Right lung (tissue), 5 donors: Measurements from ENCODE around the gene EID3. TPM values are rescaled to one million over a fixed set of nuclear protein-coding genes. Genes with fewer than 3 reads are reported as not detected.

Source experiments
- DNase-seq, 2 donors: peaks; one replicate each; pipeline ENCODE4 v3.0.0-alpha.2; 2013
- polyA plus RNA-seq, 5 donors: library from polyadenylated mRNA; unstranded; fragments of 120-200 nt; gene quantifications; one replicate each; pipeline versions ENCODE4 v1.2.1 to v1.2.3, GENCODE V29; 2013; ENCODE audit warnings: inconsistent platforms in 1 of 5, low replicate concordance in 1 of 5; ENCODE audit not compliant: insufficient read length in 5 of 5, insufficient read depth in 1 of 5

EID3 gene
- polyA plus RNA-seq, 5 donors = 6.0 to 6.7 (median 6.2) TPM

- no peak for DNase-seq
These were observed 30.2 kb downstream of the EID3 start for GRCh38 chr12:104333692-104334255.

- no peak for DNase-seq
These were observed 31.0 kb downstream of the EID3 start for GRCh38 chr12:104334581-104334980.

- DNase-seq = no peak
These were observed 32.6 kb downstream of the EID3 start for GRCh38 chr12:104336115-104336514.

GRCh38 chr12:104337030-104337558 is 33.6 kb downstream of the EID3 start:
- no peak for DNase-seq

- no peak for DNase-seq
These were observed 36.1 kb downstream of the EID3 start for GRCh38 chr12:104339663-104340062.

- DNase-seq = no peak
These were observed 36.6 kb downstream of the EID3 start for GRCh38 chr12:104340177-104340576.

GRCh38 chr12:104340925-104341611 is 37.5 kb downstream of the EID3 start:
- DNase-seq = no peak

GRCh38 chr12:104342147-104342546 is 38.6 kb downstream of the EID3 start:
- DNase-seq = no peak

GRCh38 chr12:104342635-104343249 is 39.2 kb downstream of the EID3 start:
- no peak for DNase-seq

- DNase-seq = no peak
These were observed 41.1 kb downstream of the EID3 start for GRCh38 chr12:104344682-104345081.

GRCh38 chr12:104345234-104346066 is 41.9 kb downstream of the EID3 start:
- no peak for DNase-seq

- no peak for DNase-seq
These were observed 44.0 kb downstream of the EID3 start for GRCh38 chr12:104347374-104348075.

- no peak for DNase-seq
These were observed 44.9 kb downstream of the EID3 start for GRCh38 chr12:104348283-104348993.

GRCh38 chr12:104348994-104349494 is 45.5 kb downstream of the EID3 start:
- no peak for DNase-seq

- no peak for DNase-seq
These were observed 46.9 kb downstream of the EID3 start for GRCh38 chr12:104350211-104351056.

GRCh38 chr12:104351057-104351983 is 47.8 kb downstream of the EID3 start:
- DNase-seq = no peak

GRCh38 chr12:104352106-104352713 is 48.7 kb downstream of the EID3 start:
- DNase-seq = no peak
